ENCODE results near the gene KLHDC7B.
A peak's percentile ranks its signal among the peaks of the same experiment; 100 is the strongest.

KLHDC7B gene

GRCh38 chr22:50556703-50557102, 11.0 kb downstream of the KLHDC7B start:
- DNase-seq (ENCODE audit: low read depth): no peak

DNA sequence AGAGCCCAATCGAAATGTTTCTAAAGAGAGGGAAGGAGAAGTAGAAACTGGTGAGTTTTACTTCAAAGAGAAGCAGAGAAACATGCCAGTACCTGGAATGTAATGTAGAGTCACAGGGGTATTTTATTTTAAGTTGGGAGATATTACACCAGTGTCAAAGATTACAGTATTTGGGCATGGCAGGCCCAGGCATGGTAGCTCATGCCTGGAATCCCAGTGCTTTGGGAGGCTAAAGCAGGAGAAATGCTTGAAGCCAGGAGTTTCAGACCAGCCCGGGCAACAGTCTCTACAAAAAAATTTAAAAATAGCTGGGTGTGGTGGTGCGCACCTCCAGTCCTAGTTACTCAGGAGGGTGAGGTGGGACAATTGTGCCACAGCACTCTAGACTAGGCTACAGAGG, 14.3 kb downstream of the KLHDC7B start:
- TF ChIP-seq MYC (IDR thresholded peaks at IDR 0.05; ENCODE audit: low read depth, low read length): no peak
- TF ChIP-seq, protein P1, sequence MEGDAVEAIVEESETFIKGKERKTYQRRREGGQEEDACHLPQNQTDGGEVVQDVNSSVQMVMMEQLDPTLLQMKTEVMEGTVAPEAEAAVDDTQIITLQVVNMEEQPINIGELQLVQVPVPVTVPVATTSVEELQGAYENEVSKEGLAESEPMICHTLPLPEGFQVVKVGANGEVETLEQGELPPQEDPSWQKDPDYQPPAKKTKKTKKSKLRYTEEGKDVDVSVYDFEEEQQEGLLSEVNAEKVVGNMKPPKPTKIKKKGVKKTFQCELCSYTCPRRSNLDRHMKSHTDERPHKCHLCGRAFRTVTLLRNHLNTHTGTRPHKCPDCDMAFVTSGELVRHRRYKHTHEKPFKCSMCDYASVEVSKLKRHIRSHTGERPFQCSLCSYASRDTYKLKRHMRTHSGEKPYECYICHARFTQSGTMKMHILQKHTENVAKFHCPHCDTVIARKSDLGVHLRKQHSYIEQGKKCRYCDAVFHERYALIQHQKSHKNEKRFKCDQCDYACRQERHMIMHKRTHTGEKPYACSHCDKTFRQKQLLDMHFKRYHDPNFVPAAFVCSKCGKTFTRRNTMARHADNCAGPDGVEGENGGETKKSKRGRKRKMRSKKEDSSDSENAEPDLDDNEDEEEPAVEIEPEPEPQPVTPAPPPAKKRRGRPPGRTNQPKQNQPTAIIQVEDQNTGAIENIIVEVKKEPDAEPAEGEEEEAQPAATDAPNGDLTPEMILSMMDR (IDR thresholded peaks at IDR 0.05; ENCODE audit: low read depth, low read length): no peak
- no peak for TF ChIP-seq POLR2A (IDR thresholded peaks at IDR 0.05; ENCODE audit: extremely low read depth, insufficient read length)
- TF ChIP-seq, protein P2, sequence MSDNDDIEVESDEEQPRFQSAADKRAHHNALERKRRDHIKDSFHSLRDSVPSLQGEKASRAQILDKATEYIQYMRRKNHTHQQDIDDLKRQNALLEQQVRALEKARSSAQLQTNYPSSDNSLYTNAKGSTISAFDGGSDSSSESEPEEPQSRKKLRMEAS (IDR thresholded peaks at IDR 0.05; ENCODE audit: low read depth, low read length): no peak
- no peak for DNase-seq (ENCODE audit: low read depth)
- no peak overlapping the region for H3K4me3 ChIP-seq (ENCODE audit: low read depth, low read length)

More at GRCh38 chr22:50556703-50557102, 11.0 kb downstream of the KLHDC7B start:
- TF ChIP-seq, protein P2 (IDR thresholded peaks at IDR 0.05; ENCODE audit: low read depth, low read length): no peak
- TF ChIP-seq MYC (IDR thresholded peaks at IDR 0.05; ENCODE audit: low read depth, low read length): no peak
- no peak for TF ChIP-seq POLR2A (IDR thresholded peaks at IDR 0.05; ENCODE audit: extremely low read depth, insufficient read length)
- TF ChIP-seq, protein P1 (IDR thresholded peaks at IDR 0.05; ENCODE audit: low read depth, low read length): no peak
- H3K4me3 ChIP-seq (ENCODE audit: low read depth, low read length): no peak overlapping the region

- TF ChIP-seq POLR2A (IDR thresholded peaks at IDR 0.05; ENCODE audit: extremely low read depth, insufficient read length): no peak
- TF ChIP-seq, protein P2 (IDR thresholded peaks at IDR 0.05; ENCODE audit: low read depth, low read length): no peak
- TF ChIP-seq, protein P1 (IDR thresholded peaks at IDR 0.05; ENCODE audit: low read depth, low read length): no peak
- no peak for TF ChIP-seq MYC (IDR thresholded peaks at IDR 0.05; ENCODE audit: low read depth, low read length)
- DNase-seq (ENCODE audit: low read depth): no peak
- no peak overlapping the region for H3K4me3 ChIP-seq (ENCODE audit: low read depth, low read length)
Measured at GRCh38 chr22:50561401-50562358, 16.0 kb downstream of the KLHDC7B start.

DNA sequence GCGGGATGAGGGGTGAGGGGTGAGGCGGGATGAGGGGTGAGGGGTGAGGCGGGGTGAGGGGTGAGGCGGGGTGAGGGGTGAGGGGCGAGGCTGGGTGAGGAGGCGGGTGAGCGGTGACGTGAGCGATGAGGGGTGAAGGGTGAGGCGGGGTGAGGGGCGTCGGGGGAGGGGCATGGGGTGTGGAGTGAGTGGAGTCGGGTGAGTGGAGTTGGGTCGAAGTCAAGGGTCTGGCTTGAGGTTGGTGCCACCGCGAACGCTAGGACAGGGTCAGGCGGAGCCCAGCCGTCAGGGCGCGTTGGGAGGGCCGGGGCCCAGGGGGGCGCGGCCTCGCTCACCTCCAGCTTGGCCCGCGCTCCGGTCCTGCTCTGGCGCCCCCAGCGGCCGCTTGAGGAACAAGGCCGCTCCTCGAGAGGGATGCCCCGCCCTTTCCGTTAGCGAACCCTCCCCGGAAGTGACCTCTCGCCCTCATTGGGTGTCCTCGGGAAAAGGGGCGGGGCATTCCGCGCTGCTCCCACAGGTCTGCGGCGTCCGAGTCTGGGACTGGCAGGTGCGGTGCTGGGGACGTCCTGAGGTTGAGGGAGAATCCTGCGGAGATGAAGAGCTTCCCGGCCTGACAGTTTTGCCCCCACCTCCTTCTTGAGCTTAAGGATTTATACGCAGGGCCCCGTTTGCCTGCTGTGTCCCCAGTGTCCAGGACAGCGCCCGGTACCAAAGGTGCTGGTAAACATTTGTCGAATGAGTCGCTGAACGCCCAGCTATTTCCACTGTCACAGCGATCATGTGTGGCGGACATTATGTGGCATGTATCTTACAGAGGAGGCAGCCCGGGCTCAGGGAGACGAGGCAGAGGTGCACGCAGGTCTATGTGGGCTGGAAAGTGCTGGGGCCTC, 17.1 kb downstream of the KLHDC7B start, which contains the start of gene SYCE3:
SYCE3 (minus strand) TSS at position 397 of the 890 bp plus-strand sequence. CDS start 6,514 bp downstream, outside the sequence.
- TF ChIP-seq, protein P2 (IDR thresholded peaks at IDR 0.05; ENCODE audit: low read depth, low read length): no peak
- TF ChIP-seq POLR2A (IDR thresholded peaks at IDR 0.05; ENCODE audit: extremely low read depth, insufficient read length): peak; percentile 31
- TF ChIP-seq, protein P1 (IDR thresholded peaks at IDR 0.05; ENCODE audit: low read depth, low read length): peak; percentile 63
- peak; percentile 36; the same call in 1 of the 2 replicates for TF ChIP-seq MYC (IDR thresholded peaks at IDR 0.05; ENCODE audit: low read depth, low read length)
- H3K4me3 ChIP-seq (ENCODE audit: low read depth, low read length): peak within 1 kb of the TSS; percentile 71
- peak; percentile 93 for DNase-seq (ENCODE audit: low read depth)

- DNase-seq (ENCODE audit: low read depth): no peak
- peak overlapping the region; percentile 71 for H3K4me3 ChIP-seq (ENCODE audit: low read depth, low read length)
- TF ChIP-seq MYC (IDR thresholded peaks at IDR 0.05; ENCODE audit: low read depth, low read length): no peak
- TF ChIP-seq, protein P1 (IDR thresholded peaks at IDR 0.05; ENCODE audit: low read depth, low read length): no peak
- no peak for TF ChIP-seq POLR2A (IDR thresholded peaks at IDR 0.05; ENCODE audit: extremely low read depth, insufficient read length)
- TF ChIP-seq, protein P2 (IDR thresholded peaks at IDR 0.05; ENCODE audit: low read depth, low read length): no peak
Measured at GRCh38 chr22:50563413-50564160, 17.9 kb downstream of the KLHDC7B start.

Measured in NB4 (cell line).